HEK293T (cell line): Measurements from ENCODE around the gene STIP1.

Experiments
- CTCF ChIA-PET: fragments of 350-600 bp; formaldehyde crosslinking; extraction: SDS; loops from one replicate; lab custom pipeline; 2021; ENCODE audit warnings: antibody characterized with exemption, inconsistent platforms; lab: Yijun Ruan, JAX
- POLR2A ChIA-PET: fragments of 350-600 bp; formaldehyde crosslinking; extraction: SDS; loops from one replicate; lab custom pipeline; 2020; ENCODE audit warnings: antibody characterized with exemption, inconsistent platforms; lab: Yijun Ruan, JAX
- DNase-seq: peaks from one replicate; pipeline ENCODE4 v3.0.0; 2012; ENCODE audit warnings: mixed read lengths; ENCODE audit errors: extremely low spot score
- ARNT ChIP-seq: fragments of 450-650 bp; IDR thresholded peaks from 2 replicates; pipeline ENCODE4 v1.6.1; 2017; ENCODE audit warnings: mild to moderate bottlenecking
- BHLHE40 ChIP-seq: fragments of 450-650 bp; IDR thresholded peaks from 2 replicates; pipeline ENCODE4 v1.6.1; 2016; ENCODE audit warnings: mild to moderate bottlenecking, moderate library complexity, borderline replicate concordance
- CTBP1 ChIP-seq: fragments of 450-650 bp; IDR thresholded peaks from 2 replicates; pipeline ENCODE4 v1.6.1; 2016; ENCODE audit warnings: borderline replicate concordance
- ELF4 ChIP-seq: fragments of 450-650 bp; IDR thresholded peaks from 2 replicates; pipeline ENCODE4 v1.6.1; 2017; ENCODE audit warnings: antibody characterized with exemption
- FOXA1 ChIP-seq: fragments of 450-650 bp; IDR thresholded peaks from 2 replicates; pipeline ENCODE4 v1.6.1; 2016; ENCODE audit warnings: mild to moderate bottlenecking
- FOXK2 ChIP-seq: fragments of 450-650 bp; IDR thresholded peaks from 2 replicates; pipeline ENCODE4 v1.6.1; 2016; ENCODE audit warnings: mild to moderate bottlenecking
- FOXM1 ChIP-seq: fragments of 450-650 bp; IDR thresholded peaks from 2 replicates; pipeline ENCODE4 v1.6.1; 2017; ENCODE audit warnings: mild to moderate bottlenecking, borderline replicate concordance
- HDGF ChIP-seq: fragments of 450-650 bp; IDR thresholded peaks from 2 replicates; pipeline ENCODE4 v1.6.1; 2017; ENCODE audit warnings: antibody characterized with exemption, borderline replicate concordance
- L3MBTL2 ChIP-seq: fragments of 450-650 bp; conservative IDR thresholded peaks from 2 replicates; pipeline ENCODE4 v1.6.1; 2016; ENCODE audit warnings: mild to moderate bottlenecking
- LEF1 ChIP-seq: fragments of 450-650 bp; IDR thresholded peaks from 2 replicates; pipeline ENCODE4 v1.6.1; 2017; ENCODE audit warnings: mild to moderate bottlenecking, borderline replicate concordance
- NFRKB ChIP-seq: fragments of 450-650 bp; IDR thresholded peaks from 2 replicates; pipeline ENCODE4 v1.6.1; 2016; ENCODE audit warnings: mild to moderate bottlenecking, moderate library complexity
- PKNOX1 ChIP-seq: fragments of 450-650 bp; IDR thresholded peaks from 2 replicates; pipeline ENCODE4 v1.6.1; 2016
- SP1 ChIP-seq: fragments of 450-650 bp; IDR thresholded peaks from 2 replicates; pipeline ENCODE4 v1.6.1; 2017
- SUZ12 ChIP-seq: fragments of 450-650 bp; IDR thresholded peaks from 2 replicates; pipeline ENCODE4 v1.6.1; 2016; ENCODE audit warnings: mild to moderate bottlenecking
- TARDBP ChIP-seq: fragments of 450-650 bp; IDR thresholded peaks from 2 replicates; pipeline ENCODE4 v1.6.1; 2016
- ZNF384 ChIP-seq: fragments of 450-650 bp; IDR thresholded peaks from 2 replicates; pipeline ENCODE4 v1.6.1; 2016

Gene STIP1

GRCh38 chr11:64251753-64252002 is 65.7 kb downstream of the STIP1 start:
- DNase-seq = no peak
- ChIA-PET POLR2A (interaction anchor here (0.8 to 8.9 kb wide), 3 partner anchors 12 to 67 kb away, joined by 3 to 78 read pairs (median 3); no protein-coding TSS in a partner anchor), CTCF (interaction anchor here (0.6 to 3.3 kb wide), 7 partner anchors 16 to 1101 kb away, joined by 3 to 14 read pairs (median 5); partner anchors contain the start of genes ESRRA, FERMT3, NUDT22 and TRPT1)
- TF ChIP-seq CTBP1 = no peak
- TF ChIP-seq NFRKB = no peak
- no peak for TF ChIP-seq TARDBP
- no peak for TF ChIP-seq FOXK2
- no peak for TF ChIP-seq FOXM1
- no peak for TF ChIP-seq LEF1
- no peak for TF ChIP-seq SP1
- no peak for TF ChIP-seq ZNF384
- TF ChIP-seq SUZ12 = no peak
- TF ChIP-seq HDGF = no peak
- TF ChIP-seq PKNOX1 = no peak
- TF ChIP-seq FOXA1 = no peak

GRCh38 chr11:64252003-64252872 is 66.3 kb downstream of the STIP1 start:
- POLR2A ChIA-PET = interaction anchor here (0.8 to 8.9 kb wide), 4 partner anchors 10 to 68 kb away, joined by 3 to 78 read pairs (median 4); no protein-coding TSS in a partner anchor
- CTCF ChIA-PET = interaction anchor here (0.6 to 3.3 kb wide), 7 partner anchors 15 to 1101 kb away, joined by 3 to 14 read pairs (median 5); partner anchors contain the start of genes ESRRA, FERMT3, NUDT22 and TRPT1
- TF ChIP-seq BHLHE40 = no peak
- no peak for TF ChIP-seq HDGF
- TF ChIP-seq TARDBP = no peak
- no peak for TF ChIP-seq ZNF384
- no peak for TF ChIP-seq L3MBTL2
- no peak for TF ChIP-seq FOXK2
- TF ChIP-seq LEF1 = no peak
- TF ChIP-seq ARNT = no peak
- TF ChIP-seq SUZ12 = no peak
- TF ChIP-seq FOXA1 = no peak
- TF ChIP-seq SP1 = no peak
- no peak for TF ChIP-seq CTBP1
- no peak for TF ChIP-seq NFRKB
- no peak for TF ChIP-seq PKNOX1
- DNase-seq = no peak

GRCh38 chr11:64253043-64253442 is 67.1 kb downstream of the STIP1 start:
- ChIA-PET CTCF (no interaction called here), POLR2A (interaction anchor here (1.1 to 8.9 kb wide), 2 partner anchors 9 to 17 kb away, joined by 3 to 78 read pairs; no protein-coding TSS in a partner anchor)
- no peak for DNase-seq
- no peak for TF ChIP-seq NFRKB
- no peak for TF ChIP-seq CTBP1
- TF ChIP-seq FOXA1 = no peak
- no peak for TF ChIP-seq FOXM1
- TF ChIP-seq BHLHE40 = no peak
- TF ChIP-seq ZNF384 = no peak
- TF ChIP-seq SUZ12 = no peak
- no peak for TF ChIP-seq PKNOX1
- no peak for TF ChIP-seq TARDBP
- TF ChIP-seq SP1 = no peak
- no peak for TF ChIP-seq FOXK2
- TF ChIP-seq HDGF = no peak
- TF ChIP-seq ARNT = no peak
- no peak for TF ChIP-seq LEF1
- no peak for TF ChIP-seq L3MBTL2
- no peak for TF ChIP-seq ELF4

GRCh38 chr11:64253481-64253880 is 67.5 kb downstream of the STIP1 start:
- CTCF ChIA-PET = no interaction called here
- no peak for TF ChIP-seq ELF4
- POLR2A ChIA-PET = interaction anchor here (1.1 to 1.4 kb wide), 3 partner anchors 10 to 68 kb away, joined by 3 to 4 read pairs (median 4); no protein-coding TSS in a partner anchor
- no peak for DNase-seq
